Thyroid gland (tissue), 4 donors: ENCODE measurements around the gene PDCD4. TPM values are rescaled to one million over a fixed set of nuclear protein-coding genes. Genes with fewer than 3 reads are reported as not detected.
A peak's percentile ranks its signal among the peaks of the same experiment; 100 is the strongest.

Source experiments
- DNase-seq, 2 donors: peaks; one replicate each; pipeline ENCODE4 v3.0.0-alpha.2; 2019
- H3K27ac ChIP-seq, 3 donors: fragments of 200-600 bp; sonication (generic); 1 replicate in 2 of 3; 2 replicates in 1 of 3; pipeline ENCODE4 v1.5.1; 2016 to 2019; ENCODE audit warnings: mild to moderate bottlenecking in 1 of 3, moderate library complexity in 1 of 3
- H3K27me3 ChIP-seq: fragments of 200-600 bp; sonication (generic); one replicate; pipeline ENCODE4 v1.5.1; 2019
- H3K36me3 ChIP-seq, 2 donors: fragments of 200-600 bp; sonication (generic); one replicate each; pipeline ENCODE4 v1.5.1; 2016 to 2019
- H3K4me1 ChIP-seq, 2 donors: fragments of 200-600 bp; sonication (generic); one replicate each; pipeline ENCODE4 v1.5.1; 2017 to 2019
- H3K4me3 ChIP-seq, 3 donors: fragments of 200-600 bp; sonication (generic); replicated peaks in 1 of 3; 1 replicate in 2 of 3; 2 replicates in 1 of 3; pipeline ENCODE4 v1.5.1; 2016; ENCODE audit warnings: mild to moderate bottlenecking in 1 of 3
- H3K9me3 ChIP-seq: fragments of 200-600 bp; sonication (generic); one replicate; pipeline ENCODE4 v1.5.1; 2017
- POLR2A ChIP-seq, 2 donors: fragments of 450-650 bp; IDR thresholded peaks; one replicate each; pipeline ENCODE4 v1.6.1; 2017; ENCODE audit warnings: antibody characterized with exemption in 2 of 2, mild to moderate bottlenecking in 2 of 2, moderate library complexity in 1 of 2
- WGBS, 2 donors: methylation state at CpG; one replicate each; pipeline ENCODE4 v1.1.5; 2017; 5-methylcytosine and 5-hydroxymethylcytosine counted together
- intact Hi-C: fragments of 100-400 bp; cut with DNase I; formaldehyde crosslinking; loops from one replicate; pipeline ENCODE4 v1.15.1; 2023
- total RNA-seq, 4 donors: library from RNA; depleted of rRNA; stranded (reverse); fragments of >200 nt; gene quantifications; one replicate each; pipeline ENCODE4 v1.2.3, GENCODE V29; 2016
- TF ChIP-seq, protein P1 (sequence below), 6 experiments: fragments of 200-600 bp in 3 of 6; fragments of 450-650 bp in 3 of 6; sonication (generic) in 3 of 6; IDR thresholded peaks; one replicate each; pipeline ENCODE4 v1.5.1; 2016 to 2019; ENCODE audit warnings: antibody characterized with exemption in 6 of 6, mild to moderate bottlenecking in 2 of 6, inconsistent platforms in 1 of 6, moderate library complexity in 1 of 6

Gene PDCD4
- total RNA-seq, 4 donors from 2014 or later, result 188 to 340 (median 256) TPM

DNA sequence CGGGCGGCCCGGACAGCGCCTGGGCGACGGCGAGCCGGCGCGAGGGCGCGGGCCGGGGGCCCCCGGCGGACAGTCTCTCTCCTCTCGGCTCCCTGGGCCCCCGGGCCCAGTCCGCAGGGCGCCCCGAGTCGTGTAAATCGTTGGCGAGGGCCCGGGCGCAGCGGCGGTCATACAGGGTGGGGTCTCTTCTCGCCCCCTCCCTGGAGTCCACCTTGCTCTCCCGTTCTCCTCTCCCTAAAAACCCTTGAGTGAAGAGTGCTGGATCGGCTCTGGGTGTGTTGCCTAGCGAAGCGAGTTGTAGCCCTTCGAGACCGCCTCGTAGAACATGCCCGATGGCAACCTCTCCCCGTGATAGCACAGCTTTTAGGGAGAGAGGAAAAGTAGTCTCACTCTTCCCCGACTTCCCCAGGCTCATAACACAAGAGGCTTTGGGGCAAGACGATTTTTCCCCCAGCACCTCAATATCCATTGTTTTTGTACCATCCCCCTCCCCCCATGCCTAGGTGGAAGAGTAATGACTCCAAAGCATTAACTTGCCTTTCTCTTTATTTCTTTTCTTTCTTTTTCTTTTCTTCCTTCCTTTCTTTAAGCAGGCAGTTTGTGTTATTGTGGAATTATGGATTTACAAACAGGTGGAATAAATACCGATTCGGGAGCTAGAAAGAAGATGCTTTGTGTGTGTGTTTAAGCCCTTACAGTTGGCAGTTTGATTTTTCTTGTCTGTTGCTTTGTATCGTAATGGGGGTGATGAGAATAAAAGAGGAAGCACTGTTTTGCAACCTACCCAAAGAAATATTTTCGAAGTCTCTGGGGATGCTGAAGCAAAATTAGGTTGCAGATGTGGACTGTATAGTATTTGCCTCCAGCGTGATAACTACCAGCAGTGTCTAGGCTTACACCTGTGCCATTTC is 48.5 kb downstream of the PDCD4 start:
- 1% methylated on average over 15 to 16 of the region's 44 CpGs for WGBS, 2 donors
- no peak for TF ChIP-seq POLR2A (IDR thresholded peaks at IDR 0.05)
- TF ChIP-seq, protein P1, sequence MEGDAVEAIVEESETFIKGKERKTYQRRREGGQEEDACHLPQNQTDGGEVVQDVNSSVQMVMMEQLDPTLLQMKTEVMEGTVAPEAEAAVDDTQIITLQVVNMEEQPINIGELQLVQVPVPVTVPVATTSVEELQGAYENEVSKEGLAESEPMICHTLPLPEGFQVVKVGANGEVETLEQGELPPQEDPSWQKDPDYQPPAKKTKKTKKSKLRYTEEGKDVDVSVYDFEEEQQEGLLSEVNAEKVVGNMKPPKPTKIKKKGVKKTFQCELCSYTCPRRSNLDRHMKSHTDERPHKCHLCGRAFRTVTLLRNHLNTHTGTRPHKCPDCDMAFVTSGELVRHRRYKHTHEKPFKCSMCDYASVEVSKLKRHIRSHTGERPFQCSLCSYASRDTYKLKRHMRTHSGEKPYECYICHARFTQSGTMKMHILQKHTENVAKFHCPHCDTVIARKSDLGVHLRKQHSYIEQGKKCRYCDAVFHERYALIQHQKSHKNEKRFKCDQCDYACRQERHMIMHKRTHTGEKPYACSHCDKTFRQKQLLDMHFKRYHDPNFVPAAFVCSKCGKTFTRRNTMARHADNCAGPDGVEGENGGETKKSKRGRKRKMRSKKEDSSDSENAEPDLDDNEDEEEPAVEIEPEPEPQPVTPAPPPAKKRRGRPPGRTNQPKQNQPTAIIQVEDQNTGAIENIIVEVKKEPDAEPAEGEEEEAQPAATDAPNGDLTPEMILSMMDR (IDR thresholded peaks at IDR 0.05), result no peak
- H3K36me3 ChIP-seq, result no peaks in the 10 kb centered on the region
- peak; percentile 51 to 56 for DNase-seq
- H3K9me3 ChIP-seq, result no peaks in the 10 kb centered on the region
- H3K4me3 ChIP-seq, result peak overlapping the region; percentile 49 to 79 (median 77)
- intact Hi-C loops, result no loop called here
- peaks cover 40 to 48% of the 10 kb centered on the region in 2 donors for H3K4me1 ChIP-seq
- H3K27me3 ChIP-seq, result no peaks in the 10 kb centered on the region
- H3K27ac ChIP-seq, result peak overlapping the region; percentile 93 to 99 (median 94)

DNA sequence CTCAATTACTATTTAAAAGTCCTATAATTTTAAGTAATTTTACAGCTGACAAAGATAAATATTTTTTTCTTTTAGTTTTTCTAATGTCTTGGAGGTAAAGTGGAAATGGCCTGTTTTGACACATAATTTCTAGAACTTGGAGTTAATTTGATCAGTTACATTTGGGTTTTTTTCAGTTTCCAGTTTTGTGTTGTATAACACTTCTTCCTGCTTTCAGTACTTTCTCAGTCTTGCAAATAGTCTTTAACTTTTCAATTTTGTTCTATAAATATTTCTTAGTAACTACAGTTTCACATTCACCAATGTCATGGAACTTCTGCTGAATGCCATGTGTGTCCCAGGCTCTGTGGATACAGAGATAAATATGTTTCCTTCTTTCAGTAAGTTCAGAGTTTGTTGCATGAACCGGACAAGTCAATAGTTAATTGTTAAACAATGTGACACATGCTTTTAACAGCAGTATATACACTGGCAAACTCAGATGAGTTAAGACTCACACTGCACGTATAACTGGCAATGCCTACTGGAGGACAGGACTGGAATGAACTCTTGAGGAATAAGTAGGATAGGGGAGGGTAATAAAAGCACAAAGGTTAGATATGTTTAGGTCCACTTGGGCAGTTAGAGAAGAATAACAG is 52.2 kb downstream of the PDCD4 start:
- H3K4me1 ChIP-seq, result peaks cover 23 to 33% of the 10 kb centered on the region in 2 donors
- DNase-seq, result no peak
- H3K4me3 ChIP-seq, result no peak overlapping the region
- no peaks in the 10 kb centered on the region for H3K9me3 ChIP-seq
- 59 to 61% methylated on average over 2 of the region's 2 CpGs for WGBS, 2 donors
- intact Hi-C loops, result no loop called here
- H3K27ac ChIP-seq, result no peak overlapping the region
- TF ChIP-seq, protein P1 (IDR thresholded peaks at IDR 0.05), result no peak
- no peak for TF ChIP-seq POLR2A (IDR thresholded peaks at IDR 0.05)
- no peaks in the 10 kb centered on the region for H3K36me3 ChIP-seq
- no peaks in the 10 kb centered on the region for H3K27me3 ChIP-seq

DNA sequence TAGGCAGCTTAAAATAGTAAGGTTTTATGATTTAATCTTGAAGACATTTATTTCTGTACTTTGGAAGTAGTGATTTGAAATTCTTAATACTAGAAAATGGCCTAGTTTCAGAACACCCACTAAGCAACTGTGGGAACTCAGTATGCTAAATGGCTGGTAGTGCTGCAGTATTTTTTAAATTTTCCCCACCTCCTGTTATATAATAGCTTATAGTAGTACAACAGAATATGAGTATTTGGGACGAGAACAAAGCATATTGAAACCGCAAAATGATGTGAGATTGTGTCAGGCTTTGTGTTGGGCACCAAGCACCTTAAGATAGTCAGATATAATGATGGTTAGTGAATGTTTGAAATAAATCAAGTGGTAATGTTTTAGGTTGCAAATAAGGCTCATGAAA is 55.7 kb downstream of the PDCD4 start:
- intact Hi-C loops, result no loop called here
- H3K36me3 ChIP-seq, result no peaks in the 10 kb centered on the region
- no peak overlapping the region for H3K27ac ChIP-seq
- 95 to 96% methylated on average over 2 of the region's 2 CpGs for WGBS, 2 donors
- peaks cover 45 to 46% of the 10 kb centered on the region in 2 donors for H3K4me1 ChIP-seq
- no peak for TF ChIP-seq POLR2A (IDR thresholded peaks at IDR 0.05)
- TF ChIP-seq, protein P1 (IDR thresholded peaks at IDR 0.05), result no peak
- DNase-seq, result no peak
- H3K9me3 ChIP-seq, result no peaks in the 10 kb centered on the region
- H3K4me3 ChIP-seq, result no peak overlapping the region
- H3K27me3 ChIP-seq, result no peaks in the 10 kb centered on the region

DNA sequence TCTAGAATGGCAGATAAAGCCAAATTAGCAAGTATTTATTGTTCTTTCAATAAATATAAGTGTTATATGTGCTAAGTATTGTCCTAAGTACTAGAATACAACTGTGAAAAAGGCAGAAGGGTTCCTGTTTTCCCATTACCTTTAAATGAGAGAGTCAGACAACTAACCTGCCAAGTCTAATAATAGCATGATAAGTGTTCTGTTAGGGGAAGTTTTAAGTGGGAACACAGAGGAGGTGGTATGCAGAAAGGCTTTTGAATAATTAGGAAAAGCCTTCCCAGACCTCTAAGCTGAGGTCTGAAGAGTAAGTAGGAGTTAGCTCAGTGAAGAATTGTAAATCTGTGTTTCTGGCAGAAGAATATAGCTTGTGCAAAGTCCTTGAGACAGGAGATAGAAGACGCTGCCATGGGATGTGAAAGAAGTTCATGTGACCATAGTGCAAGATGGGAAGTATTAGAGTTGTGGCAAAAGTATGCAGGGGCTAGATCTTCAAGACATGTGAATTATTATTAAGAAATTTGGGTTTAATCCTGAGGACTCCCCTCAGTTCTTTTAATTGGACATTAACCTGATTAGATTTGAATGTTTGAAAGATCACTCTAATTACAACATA is 60.1 kb downstream of the PDCD4 start:
- H3K36me3 ChIP-seq, result no peaks in the 10 kb centered on the region
- no peak overlapping the region for H3K4me3 ChIP-seq
- 68 to 80% methylated on average over 1 of the region's 1 CpG for WGBS, 2 donors
- intact Hi-C loops, result no loop called here
- TF ChIP-seq, protein P1 (IDR thresholded peaks at IDR 0.05), result no peak
- TF ChIP-seq POLR2A (IDR thresholded peaks at IDR 0.05), result no peak
- no peak for DNase-seq
- H3K4me1 ChIP-seq, result peaks cover 38 to 39% of the 10 kb centered on the region in 2 donors
- H3K27ac ChIP-seq, result peak overlapping the region; percentile 57 to 84 (median 62)
- no peaks in the 10 kb centered on the region for H3K27me3 ChIP-seq
- no peaks in the 10 kb centered on the region for H3K9me3 ChIP-seq
